Progenitor cell of endocrine pancreas (in vitro differentiated cells): ENCODE results near the gene SPTB. TPM values are rescaled to one million over a fixed set of nuclear protein-coding genes. Genes with fewer than 3 reads are reported as not detected.

ENCODE experiments used
- DNase-seq: peaks from one replicate; pipeline ENCODE4 v3.0.0; 2021; ENCODE audit warnings: low spot score; ENCODE audit not compliant: unreplicated experiment
- H3K27ac Mint-ChIP-seq: 2 replicates; pipeline ENCODE4 v1.8.0; 2021; ENCODE audit warnings: mild to moderate bottlenecking, moderate library complexity, mixed read lengths
- H3K27me3 Mint-ChIP-seq: 2 replicates; pipeline ENCODE4 v1.8.0; 2021; ENCODE audit warnings: mixed read lengths
- H3K36me3 Mint-ChIP-seq: 2 replicates; pipeline ENCODE4 v1.8.0; 2022; ENCODE audit warnings: mixed read lengths; ENCODE audit not compliant: insufficient read depth
- H3K4me1 Mint-ChIP-seq: 2 replicates; pipeline ENCODE4 v1.8.0; 2021; ENCODE audit warnings: low read depth, mixed read lengths
- H3K4me3 Mint-ChIP-seq: 2 replicates; pipeline ENCODE4 v1.8.0; 2021; ENCODE audit warnings: low read depth, mild to moderate bottlenecking, moderate library complexity, mixed read lengths
- H3K9me3 Mint-ChIP-seq: 2 replicates; pipeline ENCODE4 v1.8.0; 2021; ENCODE audit warnings: low read depth, mixed read lengths
- total RNA-seq: library from RNA; stranded (reverse); gene quantifications from 2 replicates; pipeline ENCODE4 v1.2.1, GENCODE V29; 2021
- TF ChIP-seq, protein P1 (sequence below): fragments of 200-600 bp; sonication (generic); IDR thresholded peaks from one replicate; pipeline ENCODE4 v1.5.0; 2021; ENCODE audit warnings: antibody characterized with exemption, mild to moderate bottlenecking; ENCODE audit not compliant: unreplicated experiment

Gene SPTB
- total RNA-seq, 1 donor from 2014 or later, result 1.7 TPM

GRCh38 chr14:64838656-64839055, 41.1 kb downstream of the SPTB start:
- no peak overlapping the region for H3K4me3 Mint-ChIP-seq

DNA sequence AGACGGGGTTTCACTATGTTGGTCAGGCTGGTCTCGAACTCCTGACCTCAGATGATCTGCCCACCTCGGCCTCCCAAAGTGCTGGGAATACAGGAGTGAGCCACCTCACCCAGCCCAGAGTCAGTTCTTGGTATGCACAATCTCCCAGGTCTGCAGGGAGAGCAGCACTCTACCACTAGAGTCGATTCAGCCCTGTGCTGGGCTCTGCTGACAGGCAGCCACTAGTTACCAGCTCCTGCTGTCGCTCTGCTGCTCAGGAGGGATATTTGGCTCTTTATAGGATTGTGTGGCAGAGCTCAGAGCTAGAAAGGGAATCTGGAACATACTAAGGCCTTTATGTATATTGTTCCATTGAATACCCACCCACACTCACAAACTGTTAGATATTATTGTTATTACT, 44.3 kb downstream of the SPTB start:
- TF ChIP-seq, protein P1, sequence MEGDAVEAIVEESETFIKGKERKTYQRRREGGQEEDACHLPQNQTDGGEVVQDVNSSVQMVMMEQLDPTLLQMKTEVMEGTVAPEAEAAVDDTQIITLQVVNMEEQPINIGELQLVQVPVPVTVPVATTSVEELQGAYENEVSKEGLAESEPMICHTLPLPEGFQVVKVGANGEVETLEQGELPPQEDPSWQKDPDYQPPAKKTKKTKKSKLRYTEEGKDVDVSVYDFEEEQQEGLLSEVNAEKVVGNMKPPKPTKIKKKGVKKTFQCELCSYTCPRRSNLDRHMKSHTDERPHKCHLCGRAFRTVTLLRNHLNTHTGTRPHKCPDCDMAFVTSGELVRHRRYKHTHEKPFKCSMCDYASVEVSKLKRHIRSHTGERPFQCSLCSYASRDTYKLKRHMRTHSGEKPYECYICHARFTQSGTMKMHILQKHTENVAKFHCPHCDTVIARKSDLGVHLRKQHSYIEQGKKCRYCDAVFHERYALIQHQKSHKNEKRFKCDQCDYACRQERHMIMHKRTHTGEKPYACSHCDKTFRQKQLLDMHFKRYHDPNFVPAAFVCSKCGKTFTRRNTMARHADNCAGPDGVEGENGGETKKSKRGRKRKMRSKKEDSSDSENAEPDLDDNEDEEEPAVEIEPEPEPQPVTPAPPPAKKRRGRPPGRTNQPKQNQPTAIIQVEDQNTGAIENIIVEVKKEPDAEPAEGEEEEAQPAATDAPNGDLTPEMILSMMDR, result no peak
- Mint-ChIP-seq H3K27me3 (peaks cover 6% of the 10 kb centered on the region), H3K9me3 (no peaks in the 10 kb centered on the region), H3K4me1 (no peaks in the 10 kb centered on the region), H3K27ac (no peak overlapping the region), H3K36me3 (no peaks in the 10 kb centered on the region), H3K4me3 (no peak overlapping the region)
- DNase-seq, result no peak

More at GRCh38 chr14:64838656-64839055, 41.1 kb downstream of the SPTB start:
- TF ChIP-seq, protein P1, result no peak
- no peak for DNase-seq
- peaks cover 14% of the 10 kb centered on the region for H3K27me3 Mint-ChIP-seq
- H3K27ac Mint-ChIP-seq, result no peak overlapping the region
- no peaks in the 10 kb centered on the region for H3K9me3 Mint-ChIP-seq
- H3K4me1 Mint-ChIP-seq, result no peaks in the 10 kb centered on the region
- no peaks in the 10 kb centered on the region for H3K36me3 Mint-ChIP-seq

- TF ChIP-seq, protein P1, result no peak
- Mint-ChIP-seq H3K27me3 (peaks cover 6% of the 10 kb centered on the region), H3K4me1 (no peaks in the 10 kb centered on the region), H3K36me3 (no peaks in the 10 kb centered on the region), H3K27ac (no peak overlapping the region), H3K9me3 (no peaks in the 10 kb centered on the region), H3K4me3 (no peak overlapping the region)
- DNase-seq, result no peak
These were observed 44.7 kb downstream of the SPTB start for GRCh38 chr14:64834965-64835364.

DNA sequence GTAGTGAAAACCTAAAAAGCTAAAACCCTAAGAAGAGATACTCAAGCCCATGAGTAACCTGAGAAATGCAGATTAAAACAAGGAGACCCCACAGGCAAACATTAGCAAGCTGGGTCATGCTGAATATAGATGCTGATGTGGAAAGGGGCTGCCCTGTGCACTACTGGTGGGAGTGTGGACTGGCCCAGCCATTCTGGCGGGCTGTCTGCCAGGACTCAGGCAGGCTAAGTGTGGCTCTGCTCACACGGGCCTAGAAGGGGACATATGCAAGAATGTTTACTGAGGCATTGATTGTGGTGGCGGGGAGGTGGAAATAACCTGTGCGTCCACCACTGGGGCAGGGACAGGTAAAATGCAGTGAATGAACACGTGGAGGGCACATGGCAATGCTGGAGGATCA, 48.3 kb downstream of the SPTB start:
- no peak overlapping the region for H3K4me3 Mint-ChIP-seq
- no peak overlapping the region for H3K27ac Mint-ChIP-seq
- TF ChIP-seq, protein P1, result no peak
- no peak for DNase-seq
- peaks cover 16% of the 10 kb centered on the region for H3K27me3 Mint-ChIP-seq
- H3K4me1 Mint-ChIP-seq, result no peaks in the 10 kb centered on the region
- no peaks in the 10 kb centered on the region for H3K9me3 Mint-ChIP-seq
- no peaks in the 10 kb centered on the region for H3K36me3 Mint-ChIP-seq

DNA sequence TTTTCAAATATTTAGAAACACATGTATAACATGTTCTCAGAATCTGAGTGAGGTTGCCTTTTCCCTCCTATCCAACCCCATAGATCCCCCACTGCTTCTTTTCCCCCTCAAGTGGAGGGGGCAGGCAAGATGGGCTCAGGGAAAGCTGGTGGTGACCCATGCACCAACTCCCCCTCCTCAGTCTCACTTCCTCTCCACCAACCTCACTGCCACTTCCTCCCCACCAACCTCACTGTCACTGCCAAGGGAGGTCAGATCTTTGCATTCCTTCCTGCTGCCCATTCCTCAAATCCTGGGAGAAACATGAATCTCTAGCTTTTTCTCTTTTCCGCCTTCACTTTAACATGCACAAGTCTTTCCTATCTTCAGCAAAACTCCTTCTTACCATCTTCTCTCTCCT, 48.7 kb downstream of the SPTB start:
- TF ChIP-seq, protein P1, result no peak
- Mint-ChIP-seq H3K4me3 (no peak overlapping the region), H3K36me3 (no peaks in the 10 kb centered on the region), H3K27ac (no peak overlapping the region), H3K4me1 (no peaks in the 10 kb centered on the region), H3K9me3 (no peaks in the 10 kb centered on the region), H3K27me3 (peaks cover 18% of the 10 kb centered on the region)
- DNase-seq, result no peak
